HG03135 (cell line): ENCODE data around the gene PCDH11Y.
"Not testable (repeated sequence)": the region's sequence is repeated elsewhere in the genome, so short reads cannot be mapped to it uniquely, and the experiment has no call there.

ENCODE experiments used
- ATAC-seq: cut with Tn5 transposase; IDR thresholded peaks from one replicate; pipeline ENCODE4 v1.9.1; 2021; ENCODE audit warnings: mild to moderate bottlenecking, moderate library complexity; ENCODE audit not compliant: unreplicated experiment

PCDH11Y gene, protein sequence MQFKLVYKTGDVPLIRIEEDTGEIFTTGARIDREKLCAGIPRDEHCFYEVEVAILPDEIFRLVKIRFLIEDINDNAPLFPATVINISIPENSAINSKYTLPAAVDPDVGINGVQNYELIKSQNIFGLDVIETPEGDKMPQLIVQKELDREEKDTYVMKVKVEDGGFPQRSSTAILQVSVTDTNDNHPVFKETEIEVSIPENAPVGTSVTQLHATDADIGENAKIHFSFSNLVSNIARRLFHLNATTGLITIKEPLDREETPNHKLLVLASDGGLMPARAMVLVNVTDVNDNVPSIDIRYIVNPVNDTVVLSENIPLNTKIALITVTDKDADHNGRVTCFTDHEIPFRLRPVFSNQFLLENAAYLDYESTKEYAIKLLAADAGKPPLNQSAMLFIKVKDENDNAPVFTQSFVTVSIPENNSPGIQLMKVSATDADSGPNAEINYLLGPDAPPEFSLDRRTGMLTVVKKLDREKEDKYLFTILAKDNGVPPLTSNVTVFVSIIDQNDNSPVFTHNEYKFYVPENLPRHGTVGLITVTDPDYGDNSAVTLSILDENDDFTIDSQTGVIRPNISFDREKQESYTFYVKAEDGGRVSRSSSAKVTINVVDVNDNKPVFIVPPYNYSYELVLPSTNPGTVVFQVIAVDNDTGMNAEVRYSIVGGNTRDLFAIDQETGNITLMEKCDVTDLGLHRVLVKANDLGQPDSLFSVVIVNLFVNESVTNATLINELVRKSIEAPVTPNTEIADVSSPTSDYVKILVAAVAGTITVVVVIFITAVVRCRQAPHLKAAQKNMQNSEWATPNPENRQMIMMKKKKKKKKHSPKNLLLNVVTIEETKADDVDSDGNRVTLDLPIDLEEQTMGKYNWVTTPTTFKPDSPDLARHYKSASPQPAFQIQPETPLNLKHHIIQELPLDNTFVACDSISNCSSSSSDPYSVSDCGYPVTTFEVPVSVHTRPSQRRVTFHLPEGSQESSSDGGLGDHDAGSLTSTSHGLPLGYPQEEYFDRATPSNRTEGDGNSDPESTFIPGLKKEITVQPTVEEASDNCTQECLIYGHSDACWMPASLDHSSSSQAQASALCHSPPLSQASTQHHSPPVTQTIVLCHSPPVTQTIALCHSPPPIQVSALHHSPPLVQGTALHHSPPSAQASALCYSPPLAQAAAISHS (N-terminal part only)

DNA sequence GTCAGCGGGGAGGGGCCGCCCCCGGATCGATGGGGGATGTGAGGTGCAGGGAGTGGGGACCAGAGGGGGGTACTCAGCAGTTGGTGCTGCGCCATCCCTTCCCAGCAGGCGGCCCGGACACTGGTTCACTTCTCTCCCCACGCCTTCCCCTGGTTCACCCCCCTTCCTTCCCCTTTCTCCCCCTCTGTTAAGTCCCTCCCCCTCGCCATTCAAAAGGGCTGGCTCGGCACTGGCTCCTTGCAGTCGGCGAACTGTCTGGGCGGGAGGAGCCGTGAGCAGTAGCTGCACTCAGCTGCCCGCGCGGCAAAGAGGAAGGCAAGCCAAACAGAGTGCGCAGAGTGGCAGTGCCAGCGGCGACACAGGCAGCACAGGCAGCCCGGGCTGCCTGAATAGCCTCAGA lies at the start of gene PCDH11Y:
PCDH11Y (plus strand) TSS at position 240 of the 400 bp plus-strand sequence. CDS start 56,804 bp downstream, outside the sequence.
- ATAC-seq, result not testable (repeated sequence)

DNA sequence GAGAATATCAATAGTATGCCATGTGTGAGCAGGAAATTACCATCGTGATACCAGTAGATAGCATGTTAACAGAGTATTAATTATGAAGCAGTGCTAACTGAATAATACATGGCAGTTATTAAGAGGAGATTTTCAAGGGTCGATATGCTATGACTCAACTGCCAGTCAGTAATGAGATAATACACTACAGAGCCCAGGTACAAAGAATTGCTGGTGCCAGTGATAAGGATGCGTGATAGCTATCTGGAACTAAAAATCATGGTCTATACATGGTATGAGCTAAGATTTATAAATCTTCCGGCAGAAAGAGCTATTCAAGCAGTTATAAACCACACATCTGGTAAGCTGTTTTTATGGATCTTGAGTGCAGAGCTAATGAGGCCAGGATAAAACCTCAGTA lies 32.2 kb upstream of the PCDH11Y start:
- ATAC-seq, result not testable (repeated sequence)

DNA sequence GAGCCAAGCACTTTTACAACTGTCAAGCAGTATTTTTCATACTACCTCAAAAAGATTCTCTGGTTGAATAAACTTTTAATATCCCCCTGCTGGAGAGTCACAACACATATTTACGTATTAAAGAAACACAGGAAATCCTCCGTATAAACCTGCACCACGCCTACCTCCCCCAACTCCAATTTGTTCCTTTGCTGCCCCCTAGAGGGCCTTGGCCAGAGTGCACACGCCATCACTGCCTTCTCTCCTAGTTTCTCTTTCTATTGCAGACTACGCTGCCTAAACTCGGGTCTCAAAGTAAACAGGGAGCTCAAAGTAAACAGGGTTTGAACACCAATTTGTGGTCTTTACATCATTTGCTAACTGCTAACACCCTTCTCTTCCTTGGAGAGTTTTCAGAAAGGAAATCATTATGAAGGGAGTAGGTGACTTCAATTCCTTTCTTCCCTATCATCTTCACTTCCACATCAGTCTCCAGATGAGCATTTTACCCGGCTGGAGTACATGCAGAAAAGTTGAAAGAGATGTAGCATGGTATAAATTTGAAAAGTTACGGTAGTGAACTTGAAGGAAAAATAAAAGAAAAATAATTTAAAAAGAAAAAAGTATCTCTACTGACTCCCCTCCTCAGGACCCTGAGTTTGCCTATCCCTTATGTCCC lies 8.2 kb upstream of the PCDH11Y start:
- peak; percentile 92 for ATAC-seq

DNA sequence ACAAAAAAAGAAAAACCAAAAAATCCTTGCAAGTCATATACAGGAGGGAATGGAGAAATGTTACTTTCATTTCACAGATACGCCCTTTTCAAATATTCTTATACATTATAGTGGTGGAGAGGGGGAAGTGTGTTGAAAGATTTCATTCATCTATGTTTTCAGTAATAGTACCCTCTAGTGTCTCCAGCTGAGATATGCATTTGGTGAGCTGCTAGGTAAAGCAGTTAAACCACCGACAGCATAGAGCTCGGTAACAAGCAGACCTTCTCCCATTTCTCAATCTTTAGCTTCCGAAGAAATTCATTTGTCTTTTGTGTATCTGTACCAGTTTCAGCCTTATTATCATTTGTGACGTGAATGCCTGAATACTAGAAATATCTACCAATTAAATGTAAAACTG lies 5.2 kb upstream of the PCDH11Y start:
- ATAC-seq, result not testable (repeated sequence)

DNA sequence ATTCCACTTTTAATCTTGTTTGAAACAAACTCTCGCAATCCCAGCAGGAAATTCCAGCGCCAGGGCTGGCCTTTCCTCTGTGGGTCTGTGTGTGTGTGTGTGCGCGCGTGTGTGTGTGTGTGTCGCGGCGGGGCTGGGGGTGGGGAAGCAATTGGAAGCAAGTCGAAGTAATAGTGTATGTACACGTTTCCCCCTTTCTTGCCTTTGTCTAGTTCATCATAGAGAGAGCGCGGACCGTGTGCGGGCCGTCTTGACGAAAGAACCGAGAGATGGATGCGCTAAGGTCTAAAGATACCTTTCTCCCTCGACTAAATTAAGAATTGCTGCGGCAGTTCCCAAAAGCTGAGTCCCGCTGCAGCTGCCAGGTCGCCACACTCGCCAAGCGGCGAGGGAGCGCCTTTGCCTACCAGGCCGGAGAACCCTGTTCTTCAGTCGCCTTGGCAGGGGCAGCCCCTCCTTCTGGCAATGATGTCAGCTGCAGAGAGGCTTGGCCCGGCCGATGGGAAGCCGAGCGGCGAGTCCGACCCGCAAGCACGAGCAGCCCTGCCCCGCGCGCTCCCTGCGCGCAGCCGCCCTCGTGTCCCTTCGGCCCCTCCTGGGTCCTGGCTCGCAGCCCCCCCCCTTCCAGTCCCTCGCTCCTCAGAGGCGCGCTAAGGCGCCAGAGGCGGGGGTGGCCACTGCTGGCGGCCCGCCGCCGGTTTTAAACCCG lies 2.5 kb downstream of the PCDH11Y start:
- not testable (repeated sequence) for ATAC-seq

DNA sequence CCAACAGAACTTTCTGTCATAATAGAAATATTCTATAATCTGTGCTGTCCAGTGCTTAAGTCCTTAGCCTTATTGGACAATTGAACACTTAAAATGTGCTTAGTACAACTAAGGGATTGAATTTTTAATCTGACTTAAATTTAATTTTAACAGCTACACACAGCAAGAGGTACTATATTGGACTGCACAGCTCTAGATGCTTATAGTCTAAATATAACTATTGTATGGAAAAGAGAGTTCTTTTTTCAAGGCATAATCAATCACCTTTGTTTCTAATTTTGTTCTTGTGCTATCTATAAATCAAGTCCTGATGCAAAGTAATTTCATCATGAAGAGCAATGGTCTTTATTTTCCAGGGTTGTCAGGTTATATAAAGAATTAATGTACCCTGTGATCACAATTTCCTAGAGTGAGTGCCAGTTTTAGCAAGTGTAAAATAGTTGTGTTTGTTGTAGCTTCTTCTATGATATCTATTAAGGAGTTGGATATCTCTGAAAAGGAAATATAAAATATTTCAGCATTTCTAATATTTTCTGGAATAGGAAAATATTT lies 39.0 kb downstream of the PCDH11Y start:
- ATAC-seq, result not testable (repeated sequence)

DNA sequence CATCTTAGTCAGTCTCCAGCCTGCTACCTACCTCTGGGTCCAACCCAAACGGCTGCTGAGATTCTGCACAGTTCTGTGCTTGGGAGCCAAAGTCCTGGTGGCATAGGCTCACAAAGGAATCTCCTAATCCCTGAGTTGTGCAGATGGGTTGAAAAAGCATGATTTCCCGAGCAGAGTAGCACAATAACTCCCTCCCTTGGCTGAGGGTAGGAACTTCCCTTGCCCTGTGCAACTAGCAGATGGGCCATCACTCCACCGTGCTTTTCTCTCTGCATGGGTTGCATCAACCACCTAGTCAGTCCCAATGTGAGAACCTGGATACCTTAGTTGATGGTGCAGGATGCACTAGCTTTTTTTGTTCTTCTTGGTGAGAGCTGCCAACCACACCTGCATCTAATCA lies 82.9 kb downstream of the PCDH11Y start:
- not testable (repeated sequence) for ATAC-seq

DNA sequence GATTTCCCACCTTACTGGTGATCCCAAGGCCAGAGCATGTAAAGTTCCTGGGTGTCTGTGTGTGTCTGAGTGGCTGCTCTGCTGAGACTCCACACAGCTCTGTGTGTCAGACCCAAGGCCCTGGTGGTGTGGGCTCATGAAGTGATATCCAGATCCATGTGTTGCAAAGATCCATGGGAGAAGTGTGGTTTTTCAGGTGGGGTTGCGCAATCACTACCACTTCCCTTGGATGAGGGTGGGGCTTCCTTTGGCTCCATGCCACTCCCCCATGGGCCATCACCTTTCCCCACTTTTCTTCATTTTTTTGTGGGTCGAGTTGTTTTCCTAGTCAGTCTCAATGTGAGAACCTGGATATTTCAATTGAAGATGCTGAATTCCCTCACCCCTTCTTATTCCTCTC lies 182.9 kb downstream of the PCDH11Y start:
- ATAC-seq, result not testable (repeated sequence)

DNA sequence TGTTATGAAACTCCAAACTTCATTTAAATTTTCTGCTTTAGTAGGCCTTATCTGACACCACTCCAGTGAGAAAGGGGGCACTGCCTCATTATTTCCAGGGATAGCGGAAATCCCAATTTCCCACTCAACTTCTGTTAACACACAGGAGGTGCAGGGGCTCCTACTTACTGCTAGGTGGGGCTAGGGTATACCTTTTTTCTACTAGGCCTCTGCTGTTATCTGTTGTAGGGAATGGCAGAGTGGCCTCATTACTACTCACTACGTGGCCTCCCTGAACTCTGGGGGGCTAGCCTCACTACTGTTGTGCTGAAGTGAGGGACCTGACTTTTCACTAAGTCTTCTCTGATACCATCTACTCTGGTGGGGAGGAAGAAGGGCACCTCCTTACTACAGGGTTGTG lies 215.0 kb downstream of the PCDH11Y start:
- ATAC-seq, result not testable (repeated sequence)

DNA sequence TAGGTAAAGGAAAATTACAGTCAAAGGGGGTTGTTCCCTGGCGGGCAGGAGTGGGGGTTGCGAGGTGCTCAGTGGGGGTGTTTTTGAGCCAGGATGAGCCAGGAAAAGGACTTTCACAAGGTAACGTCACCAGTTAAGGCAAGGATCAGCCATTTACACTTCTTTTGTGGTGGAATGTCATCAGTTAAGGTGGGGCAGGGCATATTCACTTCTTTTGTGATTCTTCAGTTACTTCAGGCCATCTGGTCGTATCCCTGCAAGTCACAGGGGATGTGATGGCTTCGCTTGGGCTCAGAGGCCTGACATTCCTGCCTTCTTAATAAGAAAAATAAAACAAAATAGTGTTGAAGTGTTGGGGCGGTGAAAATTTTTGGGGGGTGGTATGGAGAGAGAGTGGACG lies 324.8 kb downstream of the PCDH11Y start:
- not testable (repeated sequence) for ATAC-seq

DNA sequence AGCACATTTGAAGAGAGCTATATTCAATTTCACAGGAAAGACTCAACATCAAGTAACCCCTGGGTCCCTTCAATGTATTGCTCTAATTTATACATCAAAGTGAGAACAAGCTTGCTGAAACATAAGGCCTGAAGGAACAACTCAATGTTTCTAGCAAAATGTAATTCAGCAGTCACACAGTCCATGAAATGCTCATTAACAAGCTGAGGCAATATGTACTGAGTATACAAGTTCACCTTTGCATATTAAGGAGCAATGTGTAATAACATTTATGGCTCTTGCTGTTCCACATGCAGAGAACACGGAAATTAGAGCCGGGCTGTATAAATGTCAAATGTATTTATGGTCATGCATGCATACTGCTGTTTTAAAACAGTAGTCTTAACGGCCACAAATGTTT lies 342.1 kb downstream of the PCDH11Y start:
- not testable (repeated sequence) for ATAC-seq

DNA sequence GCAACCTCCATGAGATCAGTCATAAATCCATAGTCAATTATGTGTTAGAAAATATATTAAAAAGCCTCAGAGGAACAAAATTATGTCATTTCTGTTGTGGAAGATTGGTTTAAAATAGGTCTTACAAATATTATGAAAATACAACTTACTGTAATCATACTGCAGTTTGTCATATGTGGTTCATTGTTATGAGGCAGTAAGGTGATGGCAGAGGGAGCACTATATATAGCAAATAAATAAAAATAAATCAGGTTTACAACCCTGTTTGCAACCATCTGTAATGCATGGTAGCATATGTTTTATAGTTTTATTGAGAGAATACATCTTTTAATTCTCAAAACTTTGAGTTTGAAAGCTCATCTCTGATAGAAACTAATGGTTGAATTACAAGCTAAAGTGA lies 543.6 kb downstream of the PCDH11Y start:
- not testable (repeated sequence) for ATAC-seq

DNA sequence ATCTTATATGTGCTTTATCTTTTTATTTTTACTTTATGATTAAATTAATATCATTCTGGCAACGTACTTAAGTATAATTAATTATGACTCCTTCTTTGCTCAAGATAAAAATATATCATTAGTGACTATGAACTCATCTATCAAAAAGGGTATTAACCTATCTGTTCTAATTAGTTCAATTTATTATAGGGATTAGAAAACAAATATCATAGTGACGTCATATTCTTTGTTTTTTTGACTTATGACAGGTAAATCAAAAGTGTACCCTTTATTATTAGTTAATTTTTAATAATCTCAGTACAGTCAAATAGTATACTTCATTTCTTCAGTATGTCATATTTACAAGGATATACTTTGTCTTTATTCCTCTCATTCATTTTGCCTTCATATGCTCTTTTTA lies 638.5 kb downstream of the PCDH11Y start:
- not testable (repeated sequence) for ATAC-seq

DNA sequence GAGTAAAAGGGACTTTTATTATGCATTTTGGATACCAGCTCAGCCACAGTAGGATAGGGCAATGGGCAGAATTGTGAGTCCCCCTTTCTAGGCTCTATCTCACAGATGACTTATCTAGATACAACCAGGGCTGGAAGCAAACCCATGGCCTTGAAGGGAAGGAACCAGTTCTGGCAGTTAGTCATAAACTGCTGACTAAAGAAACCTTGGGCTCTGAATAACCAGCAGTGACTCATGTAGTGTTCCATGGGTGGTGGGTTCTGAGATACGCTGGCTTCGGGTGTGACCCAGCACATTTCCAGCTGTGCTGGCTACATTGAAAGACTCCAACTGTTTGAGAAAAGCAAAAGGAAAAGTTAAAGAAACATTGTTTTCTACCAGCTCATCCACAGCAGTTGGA lies 679.2 kb downstream of the PCDH11Y start:
- not testable (repeated sequence) for ATAC-seq

DNA sequence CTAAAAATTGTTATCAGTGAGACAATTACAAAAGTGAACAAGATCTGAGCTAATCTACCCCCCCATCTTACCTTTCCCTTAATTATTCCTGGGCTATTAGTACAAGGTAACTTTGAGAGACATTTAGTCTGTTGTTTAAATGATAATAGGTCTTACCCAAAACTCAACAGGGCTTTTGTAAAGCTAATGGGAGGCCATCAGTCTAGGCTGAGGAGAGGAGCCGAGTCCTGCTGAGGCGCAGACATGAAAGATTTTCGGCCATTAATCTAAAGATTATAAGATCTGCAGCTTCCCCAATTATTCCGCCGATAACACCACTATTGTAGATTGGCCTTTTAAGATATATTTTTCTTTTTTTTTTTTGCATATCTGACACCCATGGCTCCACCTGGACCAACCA lies 708.6 kb downstream of the PCDH11Y start:
- ATAC-seq, result not testable (repeated sequence)

DNA sequence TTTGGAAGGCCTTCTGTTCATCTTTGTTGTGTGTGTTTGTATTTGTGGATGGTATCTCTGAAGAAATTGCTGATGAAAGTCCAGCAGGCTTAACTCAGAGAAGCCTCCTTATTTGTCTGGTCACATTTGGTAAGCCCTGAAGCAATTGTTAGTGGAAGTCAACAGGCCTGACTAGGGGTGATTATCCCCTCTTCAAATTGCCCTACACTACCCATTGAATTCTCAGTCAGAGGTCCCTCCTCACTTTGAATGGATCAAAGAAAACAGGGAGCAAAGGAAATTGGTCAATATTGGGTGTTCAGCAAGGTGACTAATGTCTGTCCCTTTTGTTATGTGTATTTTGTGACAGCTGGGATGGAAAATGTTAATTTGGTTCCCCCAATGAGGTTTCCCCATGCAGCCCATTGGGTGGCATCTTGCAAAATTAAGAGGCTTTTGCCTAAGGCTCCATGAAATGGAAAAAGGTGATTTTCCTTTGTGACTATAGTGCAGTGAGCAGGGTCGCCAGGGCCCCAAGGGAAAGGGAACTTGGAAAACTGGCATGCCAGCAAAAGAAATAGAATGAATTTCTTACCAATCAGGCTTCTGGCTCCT lies 709.8 kb downstream of the PCDH11Y start:
- ATAC-seq, result not testable (repeated sequence)

DNA sequence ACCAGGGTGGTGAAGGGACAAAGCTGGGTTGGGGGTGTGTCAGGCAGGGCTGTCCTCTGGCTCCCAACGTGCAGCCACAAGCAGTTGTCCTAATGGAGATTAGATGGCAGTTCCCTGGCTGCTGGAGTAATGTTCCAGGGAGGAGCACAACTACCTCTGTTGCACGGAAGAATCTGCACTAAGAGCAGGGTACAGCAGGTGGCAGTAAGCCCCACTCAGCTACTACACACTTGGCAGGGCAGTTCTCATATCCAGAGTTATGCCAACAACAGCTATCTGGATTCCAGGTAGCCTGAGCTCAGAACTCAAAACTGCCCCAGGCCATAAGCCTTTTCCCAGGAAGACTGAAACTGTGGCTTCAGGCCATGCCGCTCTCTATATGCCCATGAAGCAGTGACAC lies 761.3 kb downstream of the PCDH11Y start:
- not testable (repeated sequence) for ATAC-seq

DNA sequence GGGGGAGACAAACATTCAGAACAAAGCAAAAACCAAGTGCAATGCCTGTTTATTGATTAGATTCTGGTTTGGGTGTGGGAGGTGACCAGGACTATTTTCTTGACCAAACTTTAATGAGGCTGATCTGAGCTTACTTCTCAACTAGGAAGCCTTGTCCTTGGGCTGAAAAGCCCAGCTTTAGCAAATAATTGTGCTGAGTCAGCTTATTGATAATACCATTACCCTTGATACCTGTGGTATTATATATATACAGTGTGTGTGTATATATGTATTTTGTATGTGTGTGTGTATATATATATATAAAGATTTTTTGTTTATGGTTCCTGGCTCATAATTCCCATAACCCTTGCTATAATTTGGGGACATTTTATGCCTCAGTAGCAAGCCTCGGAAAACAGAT lies 776.4 kb downstream of the PCDH11Y start:
- ATAC-seq, result not testable (repeated sequence)
